Activated CD4-positive, alpha-beta T cell treated with anti-CD3 and anti-CD28 coated beads, Interleukin-2, amount 50 U/mL, for 48 hours (primary cell): ENCODE measurements around the gene CMKLR1.

Source experiments
- DNase-seq, 2 experiments: peaks; one replicate each; pipeline ENCODE4 v3.0.0-alpha.2; 2020

CMKLR1 gene, protein sequence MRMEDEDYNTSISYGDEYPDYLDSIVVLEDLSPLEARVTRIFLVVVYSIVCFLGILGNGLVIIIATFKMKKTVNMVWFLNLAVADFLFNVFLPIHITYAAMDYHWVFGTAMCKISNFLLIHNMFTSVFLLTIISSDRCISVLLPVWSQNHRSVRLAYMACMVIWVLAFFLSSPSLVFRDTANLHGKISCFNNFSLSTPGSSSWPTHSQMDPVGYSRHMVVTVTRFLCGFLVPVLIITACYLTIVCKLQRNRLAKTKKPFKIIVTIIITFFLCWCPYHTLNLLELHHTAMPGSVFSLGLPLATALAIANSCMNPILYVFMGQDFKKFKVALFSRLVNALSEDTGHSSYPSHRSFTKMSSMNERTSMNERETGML

DNA sequence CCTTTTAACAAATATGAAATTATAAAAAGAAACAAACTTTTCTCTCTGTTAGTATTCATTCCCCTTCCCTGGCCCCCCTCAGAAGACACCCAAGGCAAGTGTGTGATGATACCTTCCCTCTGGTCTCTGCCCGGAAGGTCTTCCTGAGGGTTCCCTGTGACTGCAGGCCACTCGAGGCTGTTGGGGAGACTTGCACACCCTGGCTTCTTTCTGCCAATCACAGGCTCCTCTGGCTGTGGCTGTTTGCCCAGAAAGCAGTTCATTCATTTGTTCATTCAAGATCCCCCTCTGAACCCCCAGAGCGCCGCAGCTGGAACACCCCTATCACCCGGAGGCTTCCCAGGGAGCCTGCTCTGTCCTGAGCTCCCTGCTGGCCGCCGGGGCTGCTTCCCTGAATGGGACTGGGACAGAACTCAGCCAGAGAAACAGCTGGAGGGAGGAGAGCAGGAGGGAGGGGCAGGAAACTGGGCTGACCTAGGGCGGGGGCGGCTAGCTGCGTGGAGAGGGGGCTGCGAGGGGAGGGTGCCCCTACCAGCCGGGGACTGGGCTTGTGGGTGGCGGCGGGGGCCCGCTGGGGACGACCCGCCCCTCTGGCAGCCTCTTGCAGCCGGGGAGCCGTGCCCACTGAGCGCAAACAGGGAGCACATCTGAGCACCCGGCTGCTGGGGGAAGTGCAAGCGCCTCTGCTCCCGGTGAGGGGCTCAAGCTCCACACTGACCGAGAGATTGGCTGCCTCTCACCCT, at the start of gene CMKLR1:
Gene CMKLR1, minus strand, starts transcription at position 397 of the 743 bp plus-strand sequence. CDS start 45,720 bp downstream, outside the sequence.
- DNase-seq = no peak

DNA sequence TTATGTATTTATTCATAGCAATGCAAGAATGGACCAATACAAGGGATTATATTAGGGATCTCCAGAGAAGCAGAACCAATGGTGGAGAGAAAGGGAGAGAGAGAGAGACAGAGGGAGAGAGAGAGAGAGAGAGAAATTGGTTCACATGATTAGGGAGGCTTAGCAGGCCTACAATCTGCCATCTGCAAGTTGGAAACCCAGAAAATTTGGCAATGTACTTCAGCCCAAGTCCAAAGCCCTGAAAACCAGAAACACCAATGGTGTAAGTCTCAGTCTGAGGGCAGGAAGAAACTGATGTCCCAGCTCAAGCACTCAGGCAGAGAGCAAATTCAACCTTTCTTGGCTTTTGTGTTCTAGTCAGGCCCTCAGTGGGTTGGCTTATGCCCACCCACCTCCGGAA, 48.7 kb upstream of the CMKLR1 start:
- DNase-seq = no peak

DNA sequence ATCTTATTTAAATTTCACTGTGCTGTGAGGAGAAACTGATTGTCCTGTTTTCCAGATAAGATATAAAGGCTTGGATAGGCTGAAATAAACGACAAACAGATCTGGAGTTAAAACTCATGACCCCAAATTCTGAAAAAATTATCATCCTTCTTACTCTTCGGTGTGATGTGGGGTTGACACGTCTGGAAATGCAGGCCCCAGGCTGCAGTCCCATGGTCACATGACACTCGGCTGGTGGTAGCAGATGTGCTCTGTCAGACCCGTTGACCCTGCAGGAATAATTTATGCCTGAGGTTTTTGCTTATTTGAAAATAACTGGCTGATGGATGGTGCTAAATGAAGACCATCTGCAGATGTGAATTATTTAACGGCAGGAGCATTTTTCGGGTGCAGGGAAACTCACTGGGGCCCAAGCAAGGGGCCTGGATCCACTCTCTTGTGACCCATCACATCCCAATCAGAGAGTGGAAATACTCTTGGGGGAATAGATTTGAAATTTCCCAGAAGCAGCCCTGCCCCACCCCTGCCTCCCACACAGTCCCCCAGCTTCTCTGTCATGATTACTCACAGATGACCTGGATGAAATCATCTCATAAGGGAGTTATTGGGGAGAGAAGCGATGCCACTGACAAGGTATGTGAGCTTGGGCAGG, 47.7 kb upstream of the CMKLR1 start:
- DNase-seq = no peak

DNA sequence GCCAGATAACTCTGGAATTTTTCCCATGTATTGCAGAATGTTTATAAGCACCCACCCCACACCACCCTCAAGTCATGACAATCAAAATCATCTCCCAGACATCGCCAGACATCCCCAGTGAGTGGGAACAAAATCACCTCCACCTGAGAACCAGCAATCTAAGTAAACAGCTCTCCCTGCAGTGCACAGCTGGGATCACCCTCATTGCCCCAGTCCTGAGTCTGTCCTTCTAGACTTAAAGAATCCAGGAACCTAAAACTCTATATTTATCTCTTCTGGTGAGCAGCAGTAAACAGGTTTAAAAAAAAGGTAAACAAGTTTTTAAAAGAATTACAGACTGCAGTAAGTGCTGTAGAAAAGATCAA, 43.3 kb upstream of the CMKLR1 start:
- no peak for DNase-seq

DNA sequence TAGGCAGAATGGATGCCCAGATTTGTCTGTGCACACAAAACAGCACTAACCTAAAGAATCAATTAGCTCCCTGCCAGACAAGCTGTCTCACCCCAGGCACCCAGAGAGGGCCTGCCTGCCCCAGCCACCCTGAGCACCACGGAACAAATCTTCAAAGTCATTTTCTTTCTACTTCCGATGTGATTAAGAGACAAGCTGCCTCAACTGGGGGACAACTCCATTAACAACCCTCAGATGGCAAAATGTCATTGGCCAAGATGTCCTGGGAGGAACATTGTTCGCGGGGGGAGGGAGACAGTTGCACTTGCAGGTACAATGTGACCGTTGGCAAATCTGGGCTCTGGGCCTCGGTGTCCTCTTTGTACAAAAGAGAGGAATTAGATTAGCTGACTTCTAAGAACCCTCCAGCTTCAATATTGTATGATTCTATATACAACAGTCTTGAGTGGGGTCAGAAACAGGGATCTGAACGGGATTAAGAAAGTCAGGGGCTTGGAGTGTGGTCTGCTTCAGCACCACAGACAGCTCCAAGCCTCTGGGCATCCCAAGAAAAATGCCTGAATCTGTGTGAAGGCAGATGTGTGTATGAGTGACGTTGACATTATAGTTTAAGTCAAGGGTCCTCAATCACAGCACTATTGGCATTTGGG, 42.8 kb upstream of the CMKLR1 start:
- DNase-seq = no peak

DNA sequence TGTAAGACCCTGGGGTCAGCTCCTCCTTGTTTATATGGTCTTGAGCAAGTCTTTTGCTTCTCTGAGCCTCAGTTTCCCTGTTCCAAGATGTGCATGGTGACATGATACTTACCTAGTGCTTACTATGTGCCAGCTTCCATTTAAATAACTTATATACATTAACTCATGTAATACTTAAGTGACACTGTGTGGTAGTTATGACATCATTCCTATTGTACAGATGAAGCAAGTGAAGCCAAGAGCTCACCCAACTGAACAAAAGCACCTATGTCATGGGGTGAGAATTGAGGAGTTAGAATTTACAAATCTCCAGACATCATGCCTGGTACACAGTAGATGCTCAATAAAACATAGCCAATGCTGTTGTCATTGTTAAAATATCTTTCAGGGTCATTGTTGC, 41.3 kb upstream of the CMKLR1 start:
- DNase-seq = no peak

DNA sequence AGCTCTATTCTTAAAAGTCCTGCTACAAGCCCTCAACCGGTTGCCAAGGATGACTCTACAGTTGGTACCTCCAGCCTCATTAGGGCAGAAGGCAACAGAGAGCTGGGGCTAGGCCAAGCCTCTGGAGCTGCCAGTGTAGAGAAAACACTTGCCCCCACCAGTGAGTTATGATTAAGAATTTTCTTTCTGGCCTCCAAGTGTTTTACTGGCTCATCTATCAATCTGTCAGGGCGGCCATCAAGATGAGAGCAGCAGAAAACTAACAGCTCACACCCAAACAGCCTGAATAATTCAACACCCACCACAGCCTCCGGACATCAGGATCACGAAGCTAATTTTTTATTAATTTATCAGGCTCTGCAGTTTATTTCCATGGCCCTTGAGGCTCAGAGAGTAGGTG, 40.7 kb upstream of the CMKLR1 start:
- DNase-seq = no peak

DNA sequence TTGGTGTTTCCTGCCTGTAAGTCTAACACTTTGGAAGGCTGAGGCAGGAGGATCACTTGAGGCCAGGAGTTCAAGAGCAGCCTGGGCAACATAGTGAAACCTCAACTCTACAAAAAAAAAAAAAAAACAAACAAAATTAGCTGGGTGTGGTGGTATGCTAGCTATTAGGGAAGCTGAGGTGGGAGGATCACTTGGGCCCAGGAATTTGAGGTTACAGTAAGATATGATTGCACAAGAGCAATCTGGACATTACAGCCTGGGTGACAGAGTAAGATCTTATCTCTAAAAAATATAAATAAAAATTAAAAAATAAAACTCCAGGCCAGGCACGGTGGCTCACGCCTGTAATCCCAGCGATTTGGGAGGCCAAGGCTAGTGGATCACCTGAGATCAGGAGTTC, 39.8 kb upstream of the CMKLR1 start:
- DNase-seq = no peak

DNA sequence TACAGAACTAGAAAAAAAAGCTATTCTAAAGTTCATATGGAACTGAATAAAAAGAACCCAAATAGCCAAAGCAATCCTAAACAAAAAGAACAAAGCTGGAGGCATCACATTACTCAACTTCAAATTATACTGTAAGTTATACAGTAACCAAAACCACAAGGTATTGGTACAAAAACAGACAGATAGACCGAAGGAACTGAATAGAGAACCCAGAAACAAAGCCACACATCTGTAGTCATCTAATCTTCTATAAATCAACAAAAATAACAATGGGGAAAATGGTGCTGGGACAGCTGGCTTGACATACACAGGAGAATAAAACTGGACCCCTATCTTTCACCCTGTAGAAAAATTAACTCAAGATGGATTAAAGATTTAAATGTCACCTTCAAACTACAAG, 38.1 kb upstream of the CMKLR1 start:
- no peak for DNase-seq

DNA sequence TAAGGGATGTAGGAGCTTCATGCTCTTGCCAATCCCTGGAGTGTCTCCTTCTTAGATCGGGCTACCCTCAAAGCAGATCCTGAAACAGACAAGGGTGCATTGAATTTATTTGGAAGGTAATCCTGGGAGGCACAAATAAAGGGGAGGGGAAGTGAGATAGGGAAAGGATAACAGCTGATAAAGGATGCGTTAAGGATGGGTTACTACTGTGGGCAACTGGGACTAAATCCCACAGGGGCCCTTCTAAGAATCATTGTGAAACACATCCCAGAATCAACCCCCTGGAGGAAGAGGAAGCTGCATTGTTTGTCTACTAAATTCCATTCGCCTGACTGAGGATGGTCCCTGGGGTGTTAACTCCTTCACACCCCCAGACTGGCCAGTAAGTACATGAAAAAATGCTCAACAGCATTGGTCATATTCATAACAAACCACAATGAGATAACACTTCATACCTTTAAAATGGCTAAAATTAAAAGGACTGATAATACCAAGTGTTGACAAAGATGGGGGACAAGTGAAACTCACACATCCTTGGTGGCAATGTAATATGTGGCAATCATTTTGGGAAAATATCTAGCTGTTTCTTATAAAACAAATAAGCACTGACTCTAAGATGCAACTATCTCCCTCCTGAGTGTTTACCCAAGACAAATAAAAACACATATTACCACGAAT, 37.0 kb upstream of the CMKLR1 start:
- no peak for DNase-seq

DNA sequence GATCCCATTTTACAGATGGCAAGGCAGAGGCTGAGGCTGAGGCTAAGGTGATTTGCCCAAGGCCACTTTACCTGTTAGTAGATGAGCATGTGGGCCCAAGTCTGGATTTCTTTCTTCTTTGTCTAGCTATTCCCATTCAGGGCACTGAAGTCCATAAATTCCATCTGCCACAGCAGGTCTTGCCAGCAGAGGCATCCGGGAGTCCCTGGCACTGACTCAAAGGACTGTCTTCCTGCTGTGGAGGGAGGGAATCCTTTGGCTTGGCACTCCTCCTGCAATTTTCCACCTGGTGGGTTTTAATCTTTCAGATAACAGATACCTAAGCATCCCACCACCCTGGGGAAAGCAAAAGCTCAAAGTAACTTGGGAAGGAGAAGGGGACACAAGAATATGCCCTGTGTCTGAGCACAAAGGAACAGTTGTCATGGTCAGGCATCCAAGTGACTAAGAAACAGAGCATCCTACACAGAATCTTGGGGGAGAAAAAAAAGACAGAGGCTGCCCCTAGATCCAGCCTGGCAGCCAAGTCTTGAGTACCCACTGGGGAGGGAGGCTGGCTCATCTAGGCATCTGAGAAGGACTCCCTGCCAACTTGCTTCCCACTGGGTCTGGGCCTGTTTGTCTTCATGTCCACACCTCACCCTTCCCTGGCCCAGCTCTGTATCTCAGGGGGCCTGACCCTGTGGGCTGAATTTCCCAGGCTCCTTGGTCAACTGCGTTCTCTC, 35.6 kb upstream of the CMKLR1 start:
- DNase-seq = no peak

DNA sequence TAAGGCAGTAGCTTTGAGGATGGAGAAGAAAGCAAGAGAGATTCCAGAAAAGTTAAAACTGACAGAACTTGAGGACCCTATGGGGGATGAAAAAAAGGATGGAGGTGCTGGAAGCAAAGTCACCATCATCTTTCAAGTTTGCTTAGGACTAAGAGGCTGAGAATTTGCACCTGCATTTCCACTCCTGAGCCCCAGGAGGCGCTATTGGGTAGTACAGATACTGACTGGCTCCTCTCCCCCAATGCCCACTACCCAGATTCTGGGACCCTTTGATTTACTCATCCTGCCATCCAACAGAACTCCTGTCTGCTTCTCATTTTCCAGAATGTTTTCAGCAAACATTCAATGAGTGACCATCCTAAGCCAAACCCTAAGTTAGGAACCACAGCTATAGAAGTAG, 34.0 kb upstream of the CMKLR1 start:
- no peak for DNase-seq

DNA sequence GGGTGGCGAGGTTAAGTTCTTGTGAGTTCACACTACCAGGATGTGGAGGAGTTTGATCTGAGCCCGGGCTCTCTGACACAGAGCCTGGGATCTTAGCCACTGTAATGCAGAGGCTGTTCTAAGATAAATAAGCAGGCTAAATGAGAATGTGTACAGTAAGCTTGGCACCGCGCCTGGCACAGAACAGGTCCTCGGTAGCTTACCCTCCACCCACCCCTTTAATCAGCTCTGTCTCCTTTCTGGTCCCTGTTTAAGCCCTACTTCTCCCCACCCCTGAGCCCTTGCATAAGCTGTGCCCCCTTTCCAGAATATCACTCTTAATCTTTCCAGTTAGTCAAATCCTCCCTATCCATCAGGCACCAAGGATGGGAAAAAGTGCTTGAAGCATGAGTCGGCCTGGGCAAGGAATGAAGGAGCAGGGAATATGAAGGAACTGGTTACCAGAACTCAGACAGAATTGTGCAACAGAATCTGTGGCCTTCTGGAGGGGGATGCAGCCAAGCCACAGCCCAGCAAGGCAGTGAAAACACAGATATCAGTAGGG, 32.8 kb upstream of the CMKLR1 start:
- no peak for DNase-seq

DNA sequence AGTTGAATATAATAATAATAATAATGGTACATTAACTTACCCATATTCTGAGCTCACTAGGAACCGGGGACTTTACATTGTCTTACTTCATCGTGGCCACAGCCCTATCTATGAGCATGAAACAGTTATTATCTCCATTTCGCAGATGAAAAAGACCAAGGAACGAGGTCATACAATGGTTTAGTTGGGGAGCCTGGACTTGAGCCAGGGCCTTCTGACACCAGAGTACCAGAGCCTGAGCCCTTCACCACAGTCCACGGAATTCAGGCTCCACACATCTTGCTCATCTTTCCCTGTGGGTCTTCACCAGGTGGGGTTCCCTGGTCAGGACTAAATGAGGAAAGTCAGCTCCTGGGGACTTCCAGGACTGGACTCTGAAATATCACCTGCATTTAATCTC, 31.3 kb upstream of the CMKLR1 start:
- no peak for DNase-seq

DNA sequence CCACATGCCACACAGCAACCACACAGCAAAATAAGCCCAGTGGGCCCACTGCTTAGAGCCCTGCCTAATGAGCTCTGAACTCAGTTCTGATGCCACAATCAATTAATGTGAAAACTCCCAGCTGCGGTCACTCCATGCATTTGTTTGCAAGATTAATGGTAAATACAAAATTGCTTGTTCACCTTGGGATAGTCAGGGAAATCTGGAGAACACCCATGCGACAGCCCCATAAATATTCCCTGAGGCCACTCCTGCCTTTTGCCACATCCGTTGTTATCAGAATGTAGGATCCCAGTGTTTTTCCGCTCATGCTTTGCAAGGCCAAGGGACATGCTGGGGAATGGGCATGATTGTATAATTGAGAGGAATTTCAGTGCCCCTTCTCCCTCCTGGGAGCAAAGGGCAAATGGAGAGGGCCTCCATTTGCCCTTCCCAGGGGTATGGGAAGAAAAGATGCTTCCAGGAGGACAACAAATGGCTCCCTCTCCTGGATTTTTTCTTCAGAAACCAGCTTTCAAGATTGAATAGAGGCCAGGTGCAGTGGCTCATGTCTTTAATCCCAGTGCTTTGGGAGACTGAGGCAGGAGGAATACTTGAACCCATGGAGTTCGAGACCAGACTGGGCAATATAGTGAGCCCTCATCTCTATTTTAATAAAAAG, 30.8 kb upstream of the CMKLR1 start:
- no peak for DNase-seq

DNA sequence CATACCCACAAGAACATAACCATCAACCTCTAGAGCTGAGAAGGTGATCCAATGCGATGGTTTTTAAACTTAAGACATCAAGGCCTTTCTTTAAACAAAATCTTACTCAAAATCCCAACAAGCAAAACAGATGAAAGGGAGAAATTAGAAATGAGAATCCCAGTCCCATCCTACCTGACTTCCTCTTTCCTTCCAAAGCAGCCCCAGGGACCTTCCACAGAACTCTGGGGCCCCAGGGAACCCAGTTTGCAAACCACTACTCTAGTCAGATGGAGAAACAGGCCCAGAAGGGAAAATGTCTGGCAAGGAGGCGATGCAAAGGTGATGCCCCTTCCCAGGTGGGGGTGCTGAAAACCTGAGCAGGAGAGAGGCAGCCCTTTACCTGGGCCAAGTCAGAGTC, 29.0 kb upstream of the CMKLR1 start:
- DNase-seq = no peak

DNA sequence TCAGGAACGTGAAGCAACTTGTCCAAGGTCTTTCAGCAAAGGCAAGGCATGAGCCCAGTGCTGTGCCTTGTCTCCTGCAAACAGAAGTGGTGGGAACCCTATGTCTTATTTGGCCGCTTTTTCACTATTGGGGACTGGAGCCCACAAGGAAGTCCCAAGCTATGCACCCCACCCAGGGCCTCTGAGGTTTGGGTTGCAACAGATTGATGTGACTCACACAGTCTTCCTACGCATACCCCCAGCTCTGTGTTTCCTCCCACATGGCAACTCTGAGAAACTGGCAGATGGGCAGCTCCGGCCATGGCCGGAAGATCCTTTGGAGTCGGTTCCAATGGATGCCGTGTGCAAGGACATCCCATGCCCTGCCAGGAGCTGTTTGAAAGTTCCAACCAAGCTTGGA, 28.3 kb upstream of the CMKLR1 start:
- DNase-seq = no peak

DNA sequence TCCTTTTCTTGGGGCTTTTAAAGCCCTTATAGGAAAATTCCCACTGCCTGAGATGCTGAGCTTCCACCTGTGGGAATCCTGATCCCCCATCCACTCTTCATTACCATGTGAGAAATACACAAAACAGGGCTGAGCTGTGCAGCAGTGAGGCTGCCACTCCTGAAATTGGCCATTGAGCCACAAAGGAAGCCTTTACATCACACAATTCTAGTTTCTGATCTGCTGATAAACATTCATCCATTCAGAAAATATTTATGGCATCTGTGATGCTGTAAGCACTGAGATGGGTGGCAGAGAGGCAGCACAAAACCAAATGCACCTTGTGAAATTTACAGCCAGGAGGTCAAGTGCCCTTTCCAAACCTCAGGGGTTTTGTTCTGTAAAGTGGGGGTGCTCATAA, 26.2 kb upstream of the CMKLR1 start:
- no peak for DNase-seq

DNA sequence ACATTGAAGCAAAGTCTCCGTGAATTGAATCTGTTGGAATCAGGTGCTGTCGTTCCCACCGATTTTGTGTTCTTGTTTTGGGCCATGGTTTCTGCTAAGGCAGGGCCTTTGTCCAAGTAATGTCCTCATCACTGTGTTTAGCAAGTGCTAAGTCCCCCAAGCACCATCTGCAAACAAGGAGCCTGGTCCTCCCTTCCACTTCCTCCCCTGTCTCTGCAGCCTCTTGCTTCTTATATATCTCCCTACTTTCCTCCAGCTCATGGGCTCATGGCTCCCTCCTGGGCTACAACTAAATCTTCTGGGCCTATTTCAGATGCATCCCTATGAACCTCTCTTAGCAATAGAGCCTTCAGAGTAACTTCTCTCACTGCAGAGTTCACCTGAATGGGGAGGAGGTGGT, 25.8 kb upstream of the CMKLR1 start:
- DNase-seq = no peak

DNA sequence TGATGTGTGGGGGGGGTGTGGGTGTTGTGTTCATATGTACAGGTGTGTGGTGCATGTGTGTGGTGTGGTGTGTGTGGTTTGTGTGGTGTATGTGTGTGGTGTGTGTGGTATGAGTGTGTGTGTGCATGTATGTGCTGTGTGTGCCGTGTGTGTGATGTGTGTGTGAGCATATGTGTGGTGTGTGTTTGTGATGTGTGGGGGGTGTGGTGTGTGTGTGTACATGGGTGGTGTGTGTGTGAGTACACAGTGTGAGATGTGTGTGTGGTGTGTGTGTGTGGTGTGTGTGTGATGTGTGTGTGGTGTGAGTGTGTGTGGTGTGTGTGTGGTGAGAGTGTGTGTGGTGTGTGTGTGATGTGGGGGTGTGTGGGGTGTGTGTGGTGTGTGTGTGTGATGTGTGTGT, 24.5 kb upstream of the CMKLR1 start:
- no peak for DNase-seq

DNA sequence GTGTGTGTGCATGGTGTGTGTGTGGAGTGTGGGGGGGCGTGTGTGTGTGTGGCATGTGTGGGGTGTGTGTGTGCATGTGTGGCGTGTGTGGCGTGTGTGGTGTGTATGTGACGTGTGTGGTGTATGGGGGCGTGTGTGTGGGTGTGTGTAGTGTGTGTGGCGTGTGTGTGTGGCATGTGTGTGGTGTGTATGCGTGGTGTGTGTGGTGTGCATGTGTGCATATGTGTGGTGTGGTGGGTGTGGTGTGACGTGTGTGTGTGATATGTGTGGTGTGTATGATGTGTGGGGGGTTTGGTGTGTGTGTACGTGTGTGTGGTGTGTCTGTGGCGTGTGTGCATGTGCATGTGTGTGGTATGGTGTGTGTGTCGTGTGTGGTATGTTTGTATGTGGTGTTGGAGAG, 24.1 kb upstream of the CMKLR1 start:
- DNase-seq = no peak
